ENCODE data around the gene FAM32A. TPM values are rescaled to one million over a fixed set of nuclear protein-coding genes. Genes with fewer than 3 reads are reported as not detected.

The FAM32A gene
- total RNA-seq, 2 donors from 2014 or later: 71.8 to 80.1 TPM

DNA sequence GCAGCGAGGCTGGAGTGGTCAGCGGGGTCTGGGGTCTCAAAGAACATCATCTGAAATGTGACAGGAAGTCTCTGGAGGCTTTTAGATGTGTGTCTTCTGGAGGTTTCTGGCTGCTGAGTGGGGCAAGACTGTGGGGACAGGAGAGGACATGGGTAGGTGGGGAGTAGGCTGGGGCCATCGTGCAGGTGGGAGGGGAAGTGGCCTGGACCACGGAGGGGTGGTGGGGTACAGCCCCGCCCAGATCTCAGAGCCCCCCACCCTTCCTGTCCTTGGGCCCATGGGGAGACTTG, 18.7 kb downstream of the FAM32A start:
- WGBS, 2 experiments (ENCODE audit: insufficient coverage in 1 of 2, insufficient read length in 1 of 2): 100% methylated on average over 5 of the region's 5 CpGs; no CpG with 5 or more reads in 1 of the 2 experiments
- H3K27ac ChIP-seq (ENCODE audit: low read depth, low read length): no peak overlapping the region
- H3K27me3 ChIP-seq (ENCODE audit: control insufficient read depth, insufficient read depth, low read length, poor library complexity, severe bottlenecking): no peaks in the 10 kb centered on the region
- H3K9me3 ChIP-seq (ENCODE audit: control insufficient read depth, low read length): no peaks in the 10 kb centered on the region
- TF ChIP-seq, protein P1, sequence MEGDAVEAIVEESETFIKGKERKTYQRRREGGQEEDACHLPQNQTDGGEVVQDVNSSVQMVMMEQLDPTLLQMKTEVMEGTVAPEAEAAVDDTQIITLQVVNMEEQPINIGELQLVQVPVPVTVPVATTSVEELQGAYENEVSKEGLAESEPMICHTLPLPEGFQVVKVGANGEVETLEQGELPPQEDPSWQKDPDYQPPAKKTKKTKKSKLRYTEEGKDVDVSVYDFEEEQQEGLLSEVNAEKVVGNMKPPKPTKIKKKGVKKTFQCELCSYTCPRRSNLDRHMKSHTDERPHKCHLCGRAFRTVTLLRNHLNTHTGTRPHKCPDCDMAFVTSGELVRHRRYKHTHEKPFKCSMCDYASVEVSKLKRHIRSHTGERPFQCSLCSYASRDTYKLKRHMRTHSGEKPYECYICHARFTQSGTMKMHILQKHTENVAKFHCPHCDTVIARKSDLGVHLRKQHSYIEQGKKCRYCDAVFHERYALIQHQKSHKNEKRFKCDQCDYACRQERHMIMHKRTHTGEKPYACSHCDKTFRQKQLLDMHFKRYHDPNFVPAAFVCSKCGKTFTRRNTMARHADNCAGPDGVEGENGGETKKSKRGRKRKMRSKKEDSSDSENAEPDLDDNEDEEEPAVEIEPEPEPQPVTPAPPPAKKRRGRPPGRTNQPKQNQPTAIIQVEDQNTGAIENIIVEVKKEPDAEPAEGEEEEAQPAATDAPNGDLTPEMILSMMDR (conservative IDR thresholded peaks at IDR 0.05): no peak
- no peaks in the 10 kb centered on the region for H3K27me3 Mint-ChIP-seq (ENCODE audit: insufficient read depth)
- peaks cover 18% of the 10 kb centered on the region for H3K36me3 Mint-ChIP-seq (ENCODE audit: low read depth)
- no peak overlapping the region for H3K4me3 ChIP-seq (ENCODE audit: low read length)
- no peaks in the 10 kb centered on the region for H3K9me3 Mint-ChIP-seq
- no peaks in the 10 kb centered on the region for H3K4me1 ChIP-seq (ENCODE audit: control insufficient read depth, insufficient read depth, low read length)
- H3K9ac ChIP-seq (ENCODE audit: extremely low read depth, low read length, poor library complexity, severe bottlenecking): no peak overlapping the region
- H3K36me3 ChIP-seq (ENCODE audit: control insufficient read depth, insufficient read depth, low read length): peaks cover 39% of the 10 kb centered on the region
- no peak for DNase-seq
- no peak overlapping the region for H3K27ac Mint-ChIP-seq
- H3K4me1 Mint-ChIP-seq: no peaks in the 10 kb centered on the region
- H3K4me3 Mint-ChIP-seq: no peak overlapping the region

DNA sequence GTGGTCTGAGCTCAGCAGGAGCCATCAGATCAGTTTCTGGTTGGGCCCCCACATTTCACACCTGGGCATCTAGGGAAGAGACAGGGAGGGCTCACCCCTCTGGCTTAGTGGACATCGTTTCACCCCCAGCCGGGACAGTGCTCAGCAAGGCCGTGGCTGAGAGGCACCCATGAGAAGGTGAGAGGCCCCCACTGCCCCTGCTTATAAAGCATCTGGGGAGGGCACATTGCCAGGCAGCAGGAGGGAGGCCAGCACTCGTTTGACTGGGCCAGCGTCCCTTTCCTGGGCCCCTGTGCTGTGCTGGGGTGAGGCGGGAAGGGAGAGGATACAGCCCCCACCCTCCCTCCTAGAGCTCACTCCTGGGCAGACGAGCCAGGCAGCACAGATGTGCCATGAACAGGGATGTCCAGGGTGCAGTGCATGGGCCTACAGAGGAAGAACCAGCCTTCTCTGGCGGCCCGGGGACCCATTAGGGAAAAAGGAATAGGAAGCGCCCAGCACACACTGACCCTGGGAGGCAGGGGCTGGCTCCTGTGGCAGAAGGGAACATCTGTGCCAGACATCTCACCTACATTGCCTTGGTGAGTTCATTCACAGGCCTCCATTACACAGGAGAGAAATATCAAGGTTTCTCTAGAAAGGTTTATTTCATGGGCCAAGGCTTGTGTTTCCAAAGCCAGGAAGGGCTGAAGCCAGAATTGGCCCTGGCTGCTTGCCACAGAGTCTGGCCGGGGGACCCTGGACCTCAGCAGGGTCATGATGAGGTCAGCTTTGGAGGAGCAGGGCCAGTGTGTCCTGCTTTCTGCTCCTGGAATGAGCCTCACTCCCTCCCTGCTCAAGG, 20.2 kb downstream of the FAM32A start:
- Histone ChIP-seq H3K4me3 (ENCODE audit: low read length) (no peak overlapping the region), H3K4me1 (ENCODE audit: control insufficient read depth, insufficient read depth, low read length) (no peaks in the 10 kb centered on the region), H3K36me3 (ENCODE audit: control insufficient read depth, insufficient read depth, low read length) (peaks cover 53% of the 10 kb centered on the region), H3K9me3 (ENCODE audit: control insufficient read depth, low read length) (no peaks in the 10 kb centered on the region), H3K9ac (ENCODE audit: extremely low read depth, low read length, poor library complexity, severe bottlenecking) (no peak overlapping the region), H3K27me3 (ENCODE audit: control insufficient read depth, insufficient read depth, low read length, poor library complexity, severe bottlenecking) (no peaks in the 10 kb centered on the region), H3K27ac (ENCODE audit: low read depth, low read length) (no peak overlapping the region)
- 93 to 97% methylated on average over 5 to 11 of the region's 11 CpGs for WGBS, 2 experiments (ENCODE audit: insufficient coverage in 1 of 2, insufficient read length in 1 of 2)
- no peaks in the 10 kb centered on the region for H3K4me1 Mint-ChIP-seq
- DNase-seq: no peak
- H3K27ac Mint-ChIP-seq: no peak overlapping the region
- no peaks in the 10 kb centered on the region for H3K9me3 Mint-ChIP-seq
- H3K36me3 Mint-ChIP-seq (ENCODE audit: low read depth): peaks cover 30% of the 10 kb centered on the region
- TF ChIP-seq, protein P1 (conservative IDR thresholded peaks at IDR 0.05): no peak
- H3K4me3 Mint-ChIP-seq: no peak overlapping the region
- H3K27me3 Mint-ChIP-seq (ENCODE audit: insufficient read depth): no peaks in the 10 kb centered on the region

DNA sequence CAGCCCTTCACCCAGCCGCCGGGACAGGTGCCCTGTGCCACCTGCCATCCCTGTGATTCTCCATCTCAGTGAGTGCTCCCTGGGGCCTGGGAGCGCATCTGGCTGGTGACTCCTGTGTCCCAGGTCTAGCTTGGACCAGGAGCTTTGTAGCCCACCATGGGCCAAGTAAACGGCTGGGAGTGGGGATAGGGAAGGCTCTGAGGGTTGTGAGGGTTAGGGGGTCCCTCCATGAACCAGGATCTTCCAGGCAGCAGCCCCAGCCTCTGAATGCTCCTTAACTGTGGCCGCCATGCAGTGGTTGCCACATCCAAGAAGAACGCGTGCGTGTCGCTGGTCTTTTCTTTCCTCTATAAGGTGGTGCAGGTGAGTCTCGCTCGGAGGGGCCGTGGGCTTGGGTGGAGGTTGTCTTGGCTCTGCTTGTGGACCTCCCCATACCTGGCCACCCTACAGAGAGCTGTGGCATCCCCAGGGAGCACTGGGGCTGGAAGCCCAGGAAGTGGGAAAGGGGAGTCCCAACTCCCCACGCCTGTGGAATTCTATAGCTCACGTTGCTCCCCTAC, 20.9 kb downstream of the FAM32A start:
- Histone ChIP-seq H3K4me1 (ENCODE audit: control insufficient read depth, insufficient read depth, low read length) (no peaks in the 10 kb centered on the region), H3K4me3 (ENCODE audit: low read length) (no peak overlapping the region), H3K27me3 (ENCODE audit: control insufficient read depth, insufficient read depth, low read length, poor library complexity, severe bottlenecking) (no peaks in the 10 kb centered on the region), H3K9me3 (ENCODE audit: control insufficient read depth, low read length) (no peaks in the 10 kb centered on the region), H3K27ac (ENCODE audit: low read depth, low read length) (no peak overlapping the region), H3K9ac (ENCODE audit: extremely low read depth, low read length, poor library complexity, severe bottlenecking) (no peak overlapping the region), H3K36me3 (ENCODE audit: control insufficient read depth, insufficient read depth, low read length) (peaks cover 52% of the 10 kb centered on the region)
- TF ChIP-seq, protein P1 (conservative IDR thresholded peaks at IDR 0.05): no peak
- Mint-ChIP-seq H3K4me1 (no peaks in the 10 kb centered on the region), H3K9me3 (no peaks in the 10 kb centered on the region), H3K27me3 (ENCODE audit: insufficient read depth) (no peaks in the 10 kb centered on the region), H3K36me3 (ENCODE audit: low read depth) (peaks cover 35% of the 10 kb centered on the region), H3K4me3 (no peak overlapping the region), H3K27ac (no peak overlapping the region)
- no peak for DNase-seq
- 96 to 98% methylated on average over 8 to 14 of the region's 14 CpGs for WGBS, 2 experiments (ENCODE audit: insufficient coverage in 1 of 2, insufficient read length in 1 of 2)
